GM12892 (cell line): ENCODE data around the gene CHMP1B.

Source experiments
- POLR2AphosphoS5 ChIP-seq: IDR thresholded peaks from 2 replicates; pipeline ENCODE4 v1.6.1; 2011; ENCODE audit warnings: low read depth, low read length, control low read depth
- TAF1 ChIP-seq: IDR thresholded peaks from 2 replicates; pipeline ENCODE4 v1.6.1; 2011; ENCODE audit warnings: low read depth, mild to moderate bottlenecking, control low read depth, low read length, borderline replicate concordance

GRCh38 chr18:11834772-11835171, 16.4 kb upstream of the CHMP1B start:
- TF ChIP-seq POLR2AphosphoS5 (no peak), TAF1 (no peak)
